ENCODE data around the gene CD48.

GRCh38 chr1:160672789-160673695, 38.6 kb downstream of the CD48 start:
- no peak for TF ChIP-seq CTCF (IDR thresholded peaks at IDR 0.05; ENCODE audit: borderline replicate concordance, extremely low read depth, low read length, poor library complexity, severe bottlenecking)
- TF ChIP-seq EZH2 (IDR thresholded peaks at IDR 0.05; ENCODE audit: borderline replicate concordance, low read depth, low read length, severe bottlenecking), result no peak

Measured in DND-41 (cell line).